Mesenchymal stem cell (in vitro differentiated cells and primary cell): Measurements from ENCODE around the gene ZNF750.
A peak's percentile ranks its signal among the peaks of the same experiment; 100 is the strongest.

Experiments used
- DNase-seq: peaks from one replicate; pipeline ENCODE4 v3.0.0-alpha.2; 2013
- H2AFZ ChIP-seq: one replicate; pipeline ENCODE4 v1.6.1; 2013; ENCODE audit warnings: low read depth, mild to moderate bottlenecking, control low read depth, inconsistent platforms, low read length, moderate library complexity
- H2AK5ac ChIP-seq: 2 replicates; pipeline ENCODE4 v1.6.1; 2013; ENCODE audit warnings: low read length, moderate library complexity, mild to moderate bottlenecking, inconsistent platforms; ENCODE audit not compliant: severe bottlenecking
- H2BK120ac ChIP-seq: one replicate; pipeline ENCODE4 v1.6.1; 2013; ENCODE audit warnings: low read depth, mild to moderate bottlenecking, inconsistent platforms, low read length, moderate library complexity
- H2BK12ac ChIP-seq, 2 experiments: one replicate each; pipeline ENCODE4 v1.6.1; 2013; ENCODE audit warnings: inconsistent platforms in 2 of 2, low read length in 2 of 2, mild to moderate bottlenecking in 2 of 2, moderate library complexity in 2 of 2, control low read depth in 1 of 2
- H2BK15ac ChIP-seq: one replicate; pipeline ENCODE4 v1.6.1; 2013; ENCODE audit warnings: mild to moderate bottlenecking, low read depth, inconsistent platforms; ENCODE audit not compliant: poor library complexity, severe bottlenecking
- H2BK5ac ChIP-seq: 2 replicates; pipeline ENCODE4 v1.6.1; 2013; ENCODE audit warnings: low read depth, mild to moderate bottlenecking, low read length, control low read depth, inconsistent platforms; ENCODE audit not compliant: poor library complexity, severe bottlenecking
- H3K14ac ChIP-seq, 2 experiments: one replicate each; pipeline ENCODE4 v1.6.1; 2013; ENCODE audit warnings: inconsistent platforms in 2 of 2, low read length in 2 of 2, control low read depth in 1 of 2, mild to moderate bottlenecking in 1 of 2, moderate library complexity in 1 of 2
- H3K18ac ChIP-seq, 2 experiments: one replicate each; pipeline ENCODE4 v1.6.1; 2013; ENCODE audit warnings: inconsistent platforms in 2 of 2, low read length in 2 of 2, control low read depth in 1 of 2, low read depth in 1 of 2, mild to moderate bottlenecking in 1 of 2
- H3K23ac ChIP-seq, 2 experiments: one replicate each; pipeline ENCODE4 v1.6.1; 2013; ENCODE audit warnings: inconsistent platforms in 2 of 2, low read length in 2 of 2, mild to moderate bottlenecking in 2 of 2, moderate library complexity in 2 of 2, control low read depth in 1 of 2
- H3K27ac ChIP-seq: 2 replicates; pipeline ENCODE4 v1.5.1; 2013; ENCODE audit warnings: mild to moderate bottlenecking, moderate library complexity, low read length, control low read depth, inconsistent platforms; ENCODE audit not compliant: poor library complexity, severe bottlenecking
- H3K27me3 ChIP-seq, 2 experiments: 2 replicates each; pipeline versions ENCODE4 v1.6.1 to v1.7.0; 2013; ENCODE audit warnings: low read length in 2 of 2, mild to moderate bottlenecking in 2 of 2, moderate library complexity in 2 of 2, control low read depth in 1 of 2, inconsistent platforms in 1 of 2; ENCODE audit not compliant: control insufficient read depth in 1 of 2, insufficient read depth in 1 of 2
- H3K36me3 ChIP-seq, 2 experiments: 2 replicates each; pipeline versions ENCODE4 v1.6.1 to v1.7.0; 2013; ENCODE audit warnings: low read length in 2 of 2, control low read depth in 1 of 2, inconsistent platforms in 1 of 2, low read depth in 1 of 2, mild to moderate bottlenecking in 1 of 2; ENCODE audit not compliant: insufficient read depth in 2 of 2, control insufficient read depth in 1 of 2
- H3K4ac ChIP-seq, 2 experiments: one replicate each; pipeline ENCODE4 v1.6.1; 2013; ENCODE audit warnings: inconsistent platforms in 2 of 2, low read length in 2 of 2, mild to moderate bottlenecking in 2 of 2, moderate library complexity in 2 of 2, control low read depth in 1 of 2, low read depth in 1 of 2
- H3K4me1 ChIP-seq: 2 replicates; pipeline ENCODE4 v1.6.1; 2013; ENCODE audit warnings: low read depth, low read length, control low read depth; ENCODE audit not compliant: control insufficient read depth, insufficient read depth
- H3K4me2 ChIP-seq: 2 replicates; pipeline ENCODE4 v1.6.1; 2013; ENCODE audit warnings: low read length, mild to moderate bottlenecking, inconsistent platforms; ENCODE audit not compliant: poor library complexity, severe bottlenecking
- H3K4me3 ChIP-seq, 2 experiments: 2 replicates each; pipeline versions ENCODE4 v1.5.1 to v1.7.0; 2013; ENCODE audit warnings: low read length in 2 of 2, mild to moderate bottlenecking in 2 of 2, control low read depth in 1 of 2, low read depth in 1 of 2; ENCODE audit not compliant: insufficient read depth in 1 of 2
- H3K79me1 ChIP-seq: replicated peaks from 2 replicates; pipeline ENCODE4 v1.6.1; 2013; ENCODE audit warnings: mild to moderate bottlenecking, control low read depth, low read length, inconsistent platforms; ENCODE audit not compliant: poor library complexity, severe bottlenecking
- H3K9ac ChIP-seq: 2 replicates; pipeline ENCODE4 v1.7.0; 2013; ENCODE audit warnings: mild to moderate bottlenecking, low read length, moderate library complexity
- H3K9me3 ChIP-seq: 2 replicates; pipeline ENCODE4 v1.7.0; 2013; ENCODE audit warnings: mild to moderate bottlenecking, low read length; ENCODE audit not compliant: control insufficient read depth
- H4K8ac ChIP-seq: one replicate; pipeline ENCODE4 v1.6.1; 2013; ENCODE audit warnings: inconsistent platforms, mild to moderate bottlenecking, low read length, moderate library complexity
- H4K91ac ChIP-seq: one replicate; pipeline ENCODE4 v1.6.1; 2013; ENCODE audit warnings: mild to moderate bottlenecking, low read length, inconsistent platforms
- WGBS: methylation state at CpG from one replicate; pipeline ENCODE4 v1.1.7; 2013; ENCODE audit warnings: mixed read lengths; 5-methylcytosine and 5-hydroxymethylcytosine counted together

ZNF750 gene

DNA sequence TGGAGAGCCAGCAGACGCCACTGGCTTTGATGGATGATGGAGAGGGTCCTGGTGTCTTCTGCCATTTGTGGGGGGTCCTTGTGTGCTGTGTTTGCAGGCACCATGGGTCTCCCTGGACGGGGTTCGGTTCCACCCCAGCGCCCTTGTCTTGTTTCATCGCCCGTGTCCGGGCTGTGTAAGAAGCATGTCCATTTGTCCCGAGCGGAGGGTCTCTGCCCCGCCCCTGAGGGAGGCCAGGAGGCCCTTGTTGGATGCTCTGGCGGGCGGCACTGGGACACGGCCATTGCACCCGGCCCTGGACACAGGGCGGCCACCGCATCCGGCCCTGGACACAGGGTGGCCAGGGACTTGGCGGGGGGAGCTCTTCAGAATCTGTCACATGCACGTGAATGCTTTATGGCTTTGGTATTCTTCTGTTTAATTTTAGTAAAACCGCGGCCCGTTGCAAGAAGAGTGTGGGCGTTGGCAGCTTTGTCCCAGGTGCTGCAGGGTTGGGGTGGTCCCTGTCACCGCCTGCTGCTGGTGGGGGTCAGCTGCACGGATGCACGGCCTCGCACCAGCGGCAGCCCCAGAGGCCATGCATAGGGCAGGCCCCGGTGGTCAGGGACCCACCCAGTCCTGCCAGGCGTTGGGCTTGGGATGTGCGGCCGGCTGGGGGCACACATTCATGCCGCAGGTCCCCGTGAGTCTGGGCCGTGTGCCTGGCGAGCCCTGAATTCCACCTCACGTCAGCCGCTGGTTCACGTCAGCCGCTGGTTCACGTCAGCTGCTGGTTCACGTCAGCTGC lies 21.0 kb upstream of the ZNF750 start:
- Histone ChIP-seq H4K8ac (peak overlapping the region; percentile 53), H3K9ac (no peak overlapping the region)

DNA sequence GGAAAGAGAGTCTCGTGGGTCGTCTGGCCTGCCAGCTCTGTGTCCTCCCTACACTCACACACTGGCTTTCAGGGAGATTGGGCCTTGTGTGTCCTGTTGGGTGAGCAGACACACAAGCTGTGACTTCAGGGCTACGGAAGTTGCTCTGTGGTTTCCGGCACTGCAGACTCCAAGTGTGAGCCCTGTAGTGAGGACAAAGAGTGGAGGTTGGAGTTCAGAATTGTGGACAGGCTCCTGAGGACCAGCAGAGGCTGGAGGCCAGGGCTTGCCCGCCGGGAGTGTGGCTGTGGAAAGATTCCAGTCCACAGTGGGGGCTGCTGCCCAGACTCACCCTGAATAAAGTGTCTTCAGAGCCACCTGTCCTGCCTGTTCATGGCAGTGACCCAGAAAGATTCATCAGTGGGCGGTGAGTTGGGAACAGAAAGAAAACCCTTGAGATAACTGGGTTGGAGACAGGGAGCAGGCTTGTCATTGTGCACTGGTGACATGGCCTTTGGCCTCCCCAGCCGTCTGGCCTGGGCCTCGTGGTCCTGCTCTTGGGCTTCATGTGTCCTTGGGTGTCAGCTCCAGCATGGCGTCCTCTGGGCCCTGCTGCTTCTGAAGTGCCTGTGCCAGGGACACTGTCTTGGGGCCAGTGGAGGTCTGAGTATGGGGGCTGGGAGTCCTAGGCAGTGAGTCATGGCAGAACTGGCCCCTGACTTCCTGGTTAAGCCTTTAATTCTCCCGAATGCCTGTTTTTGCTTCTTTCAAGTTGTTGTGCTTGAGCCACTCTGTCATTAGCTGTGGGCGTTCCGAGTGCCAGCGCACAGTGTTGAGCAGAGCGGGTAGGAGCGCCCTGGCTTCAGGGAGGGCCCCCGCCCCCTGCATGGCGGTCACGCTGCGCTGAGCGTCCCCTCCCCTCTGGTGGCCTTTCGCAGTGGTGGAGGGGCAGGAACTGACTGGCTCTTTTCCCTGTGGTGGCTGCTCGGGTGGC lies 19.9 kb upstream of the ZNF750 start:
- peak overlapping the region; percentile 89 to 93 for H3K4ac ChIP-seq
- peak overlapping the region; percentile 15 for H3K27ac ChIP-seq
- H3K18ac ChIP-seq: peak overlapping the region; percentile 74 to 97
- WGBS: 55% methylated on average over 21 of the region's 23 CpGs
- peak; percentile 86 for DNase-seq
- peak overlapping the region in 1 of 2 experiments; percentile 26 for H3K4me3 ChIP-seq
- H3K27me3 ChIP-seq: no peaks in the 10 kb centered on the region
- H2BK12ac ChIP-seq: peak overlapping the region; percentile 19 to 23
- H3K14ac ChIP-seq: peak overlapping the region in 1 of 2 experiments; percentile 68
- peaks cover 45% of the 10 kb centered on the region for H3K4me1 ChIP-seq
- peak overlapping the region; percentile 68 for H2AK5ac ChIP-seq
- H2BK5ac ChIP-seq: no peak overlapping the region
- H2BK15ac ChIP-seq: no peak overlapping the region
- H3K79me1 ChIP-seq: peaks cover 10% of the 10 kb centered on the region
- no peak overlapping the region for H3K9ac ChIP-seq
- H3K23ac ChIP-seq: no peak overlapping the region
- H3K4me2 ChIP-seq: peak overlapping the region; percentile 46
- H2AFZ ChIP-seq: peak overlapping the region; percentile 74
- H4K8ac ChIP-seq: peak overlapping the region; percentile 89
- no peaks in the 10 kb centered on the region for H3K9me3 ChIP-seq
- H2BK120ac ChIP-seq: peak overlapping the region; percentile 35
- H4K91ac ChIP-seq: peak overlapping the region; percentile 95
- peaks cover 0 to 5% of the 10 kb centered on the region in 2 experiments for H3K36me3 ChIP-seq

More for the DNA sequence above, 21.0 kb upstream of the ZNF750 start:
- Histone ChIP-seq H2BK120ac (peak overlapping the region; percentile 35), H3K4me2 (no peak overlapping the region), H2BK5ac (no peak overlapping the region), H3K79me1 (peaks cover 16% of the 10 kb centered on the region), H3K9me3 (no peaks in the 10 kb centered on the region), H3K23ac (no peak overlapping the region), H3K4me3 (no peak overlapping the region), H2AFZ (no peak overlapping the region), H3K27me3 (no peaks in the 10 kb centered on the region), H3K36me3 (peaks cover 0 to 8% of the 10 kb centered on the region in 2 experiments), H2BK12ac (peak overlapping the region; percentile 23 to 92), H2BK15ac (no peak overlapping the region), H3K18ac (peak overlapping the region; percentile 52 to 87), H3K4me1 (peaks cover 52% of the 10 kb centered on the region), H2AK5ac (peak overlapping the region; percentile 68), H3K27ac (no peak overlapping the region), H3K14ac (peak overlapping the region in 1 of 2 experiments; percentile 84), H3K4ac (peak overlapping the region in 1 of 2 experiments; percentile 89), H4K91ac (peak overlapping the region; percentile 59)
- 97% methylated on average over 38 of the region's 42 CpGs for WGBS
- DNase-seq: no peak

DNA sequence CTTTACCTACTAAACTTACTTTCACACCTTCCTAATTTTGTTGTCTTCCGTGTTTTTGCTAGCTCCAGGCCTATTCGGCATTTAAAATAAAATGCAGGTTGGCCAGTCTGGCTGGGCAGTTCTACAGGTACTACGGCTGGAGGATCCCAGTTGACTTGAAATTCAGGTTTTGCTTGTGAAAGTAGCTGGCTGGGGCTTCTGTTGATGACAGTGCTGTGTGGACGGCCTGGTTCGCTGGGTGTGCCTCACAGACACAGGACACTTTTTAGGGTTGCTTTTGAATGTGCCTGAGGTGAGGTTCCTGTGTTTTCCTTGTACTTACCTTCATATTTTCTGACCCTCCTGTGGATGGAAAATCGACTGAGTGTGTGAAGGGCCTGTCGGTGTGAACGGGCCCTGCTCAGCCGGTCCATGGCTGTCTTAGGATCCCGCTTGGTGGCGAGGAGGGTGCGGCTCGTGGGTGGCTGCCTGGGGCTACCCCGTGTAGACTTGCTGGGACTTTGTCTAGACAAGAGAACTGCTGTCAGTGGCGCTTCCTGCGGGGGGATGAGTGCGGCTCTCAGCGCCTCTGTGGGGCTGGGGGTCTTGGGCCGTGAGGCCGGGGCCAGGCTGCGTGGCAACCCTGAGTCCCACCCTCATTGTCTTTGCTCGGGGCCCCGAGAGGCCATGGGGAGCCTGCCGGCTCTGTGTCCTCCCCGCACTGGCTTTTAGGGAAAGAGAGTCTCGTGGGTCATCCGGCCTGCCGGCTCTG lies 18.7 kb upstream of the ZNF750 start:
- H4K91ac ChIP-seq: no peak overlapping the region
- no peak overlapping the region for H3K9ac ChIP-seq
- H3K23ac ChIP-seq: no peak overlapping the region
- H2BK12ac ChIP-seq: no peak overlapping the region
- H3K27me3 ChIP-seq: no peaks in the 10 kb centered on the region
- H3K4me1 ChIP-seq: peaks cover 34% of the 10 kb centered on the region
- no peak overlapping the region for H2BK5ac ChIP-seq
- no peak overlapping the region for H3K14ac ChIP-seq
- peaks cover 10% of the 10 kb centered on the region for H3K79me1 ChIP-seq
- H2AK5ac ChIP-seq: peak overlapping the region; percentile 86
- DNase-seq: no peak
- peak overlapping the region; percentile 87 for H2BK15ac ChIP-seq
- H3K9me3 ChIP-seq: no peaks in the 10 kb centered on the region
- 97% methylated on average over 28 of the region's 28 CpGs for WGBS
- H3K4me2 ChIP-seq: no peak overlapping the region
- peak overlapping the region; percentile 35 for H2BK120ac ChIP-seq
- H3K36me3 ChIP-seq: peaks cover 0 to 10% of the 10 kb centered on the region in 2 experiments
- no peak overlapping the region for H3K4ac ChIP-seq
- no peak overlapping the region for H3K27ac ChIP-seq
- H3K4me3 ChIP-seq: no peak overlapping the region
- H4K8ac ChIP-seq: peak overlapping the region; percentile 47
- no peak overlapping the region for H2AFZ ChIP-seq
- peak overlapping the region; percentile 7 to 41 for H3K18ac ChIP-seq
